NCI-H146 treated with DMSO at 0.1 percent for 48 hours (cell line): Measurements from ENCODE around the gene NFATC1.

Experiments used
- DNase-seq: peaks from one replicate; lab custom pipeline; 2025; ENCODE audit not compliant: unreplicated experiment; lab: John Stamatoyannopoulos, UW

The NFATC1 gene

DNA sequence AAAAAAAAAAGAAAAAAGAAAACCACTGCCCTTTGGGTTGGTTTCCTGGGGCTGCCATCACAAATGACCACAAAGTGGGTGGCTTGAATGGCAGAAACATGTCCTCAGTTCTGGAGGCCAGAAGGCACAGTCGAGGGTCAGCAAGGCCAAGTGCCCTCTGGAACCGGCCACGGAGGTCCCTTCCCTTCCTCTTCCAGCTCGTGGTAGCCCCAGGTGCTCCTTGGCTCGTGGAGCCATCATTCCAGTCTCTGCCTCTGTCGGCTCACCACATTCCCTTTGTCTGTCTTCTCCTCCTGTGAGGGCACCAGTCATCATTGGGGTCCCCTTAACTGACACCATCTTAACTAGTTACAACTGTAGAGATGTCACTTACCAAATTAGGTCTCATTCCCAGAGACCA lies 8.5 kb upstream of the NFATC1 start:
- DNase-seq = no peak

- DNase-seq = no peak
Observed at GRCh38 chr18:79387615-79388014, 8.1 kb upstream of the NFATC1 start.

- no peak for DNase-seq
Observed at GRCh38 chr18:79388043-79388442, 7.7 kb upstream of the NFATC1 start.

DNA sequence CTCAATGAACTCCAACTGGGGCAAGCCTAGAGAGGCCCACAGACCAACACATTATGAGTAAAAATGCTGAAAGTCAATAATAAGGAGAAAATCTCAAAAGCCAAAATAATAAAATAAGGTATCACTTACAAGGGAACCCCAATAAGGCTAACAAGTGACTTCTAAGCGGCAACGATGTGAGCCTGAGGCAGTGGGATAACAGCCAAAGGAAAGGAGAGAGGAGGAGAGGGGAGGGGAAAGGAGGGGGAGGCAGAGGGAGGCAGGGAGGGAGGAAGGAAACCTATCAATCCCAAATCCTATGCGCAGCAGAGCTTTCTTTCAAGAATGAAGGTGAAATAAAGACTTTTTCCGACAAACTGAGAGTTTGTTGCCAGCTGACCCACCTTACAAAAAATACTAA lies 6.0 kb upstream of the NFATC1 start:
- no peak for DNase-seq

DNA sequence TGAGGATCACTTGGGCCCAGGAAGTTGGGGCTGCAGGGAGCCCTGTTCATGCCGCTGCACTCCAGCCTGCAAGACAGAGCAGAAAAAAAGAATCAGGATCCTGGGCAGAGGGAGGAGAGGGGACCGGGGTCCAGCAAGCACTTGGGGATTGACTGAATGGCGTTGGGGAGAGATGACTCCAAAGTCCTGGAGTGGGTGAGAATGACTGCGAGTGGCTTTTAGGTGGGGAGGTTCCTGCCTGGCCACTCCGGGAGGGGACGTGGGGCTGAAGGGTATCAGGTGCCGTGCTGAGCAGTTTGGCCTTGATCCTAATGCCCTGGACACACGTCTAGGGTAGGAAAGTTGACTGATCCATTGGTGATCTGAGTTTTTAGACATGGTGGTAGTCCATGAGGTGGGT lies 3.5 kb upstream of the NFATC1 start:
- no peak for DNase-seq

GRCh38 chr18:79393181-79393634 lies 2.5 kb upstream of the NFATC1 start:
- DNase-seq = peak; percentile 46

GRCh38 chr18:79393635-79394533 lies 1.8 kb upstream of the NFATC1 start:
- peak; percentile 86 for DNase-seq

- peak; percentile 36 for DNase-seq
Observed at GRCh38 chr18:79394534-79395307, 1.0 kb upstream of the NFATC1 start.

- no peak for DNase-seq
Observed at GRCh38 chr18:79395308-79395640, 456 bp upstream of the NFATC1 start.

- DNase-seq = no peak
Observed at GRCh38 chr18:79396431-79397246, 909 bp downstream of the NFATC1 start.

- no peak for DNase-seq
Observed at GRCh38 chr18:79397247-79397829, 1.6 kb downstream of the NFATC1 start.

- no peak for DNase-seq
Observed at GRCh38 chr18:79397830-79398761, 2.4 kb downstream of the NFATC1 start.

DNA sequence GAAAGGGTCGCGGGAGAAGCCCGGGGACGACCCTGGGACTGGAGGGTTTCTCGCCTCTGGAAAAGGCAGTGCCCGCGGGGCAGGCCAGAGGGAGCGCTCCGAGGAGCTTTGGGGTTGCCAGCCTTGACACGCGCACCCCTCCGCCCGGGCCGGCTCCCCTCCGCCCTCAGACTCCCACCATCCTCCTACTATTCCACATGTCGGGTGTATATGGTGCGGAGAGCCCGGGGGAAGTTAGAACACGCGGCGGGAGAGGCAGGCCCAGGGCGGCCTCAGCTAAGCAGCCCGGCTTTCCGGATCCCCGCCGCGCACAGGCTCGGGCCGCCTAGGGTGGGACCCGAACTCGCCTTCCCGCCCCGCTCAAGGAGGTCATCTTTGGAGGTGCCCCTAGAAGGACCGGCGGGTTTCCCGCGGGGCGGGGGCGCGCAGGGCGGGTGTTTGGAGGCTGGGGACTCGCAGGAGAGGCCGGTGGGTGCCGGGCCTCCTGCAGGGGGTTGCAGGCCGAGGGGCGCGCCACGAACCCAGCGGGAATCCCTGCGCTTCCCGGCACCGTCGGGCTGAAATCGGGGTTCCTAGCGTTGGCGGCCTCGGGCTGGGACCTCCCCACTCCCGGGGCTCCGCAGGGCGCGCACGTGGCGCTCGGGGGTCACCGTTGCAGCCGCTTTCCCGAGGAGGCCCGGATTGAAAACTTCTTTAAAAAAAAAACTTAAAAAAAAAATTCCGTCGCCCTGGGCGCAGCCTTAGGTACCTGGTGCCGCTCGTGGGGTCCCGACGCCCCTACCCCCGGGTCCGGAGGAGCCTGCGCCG lies 3.7 kb downstream of the NFATC1 start:
- no peak for DNase-seq

GRCh38 chr18:79400091-79400590 lies 4.4 kb downstream of the NFATC1 start:
- DNase-seq = no peak

- no peak for DNase-seq
Observed at GRCh38 chr18:79400591-79401381, 5.1 kb downstream of the NFATC1 start.

GRCh38 chr18:79401494-79402208 lies 5.9 kb downstream of the NFATC1 start:
- DNase-seq = no peak

- no peak for DNase-seq
Observed at GRCh38 chr18:79402209-79402576, 6.5 kb downstream of the NFATC1 start.
